Osteocyte (in vitro differentiated cells): ENCODE data around the gene MMP28. TPM values are rescaled to one million over a fixed set of nuclear protein-coding genes. Genes with fewer than 3 reads are reported as not detected.

Experiments
- DNase-seq: peaks from one replicate; pipeline ENCODE4 v3.0.0; 2021; ENCODE audit warnings: mixed read lengths; ENCODE audit not compliant: unreplicated experiment; ENCODE audit errors: extremely low spot score
- H3K27ac Mint-ChIP-seq: one replicate; pipeline ENCODE4 v1.8.0; 2021; ENCODE audit warnings: mild to moderate bottlenecking, mixed read lengths; ENCODE audit not compliant: unreplicated experiment
- H3K27me3 Mint-ChIP-seq: one replicate; pipeline ENCODE4 v1.8.0; 2021; ENCODE audit warnings: mixed read lengths; ENCODE audit not compliant: unreplicated experiment
- H3K36me3 Mint-ChIP-seq: one replicate; pipeline ENCODE4 v1.8.0; 2021; ENCODE audit warnings: mixed read lengths; ENCODE audit not compliant: unreplicated experiment
- H3K4me1 Mint-ChIP-seq: one replicate; pipeline ENCODE4 v1.8.0; 2021; ENCODE audit warnings: mixed read lengths; ENCODE audit not compliant: unreplicated experiment
- H3K4me3 Mint-ChIP-seq: one replicate; pipeline ENCODE4 v1.8.0; 2021; ENCODE audit warnings: mild to moderate bottlenecking, moderate library complexity, mixed read lengths; ENCODE audit not compliant: unreplicated experiment
- H3K9me3 Mint-ChIP-seq: one replicate; pipeline ENCODE4 v1.8.0; 2021; ENCODE audit warnings: mixed read lengths; ENCODE audit not compliant: unreplicated experiment
- CTCF ChIP-seq: fragments of 200-600 bp; sonication (generic); IDR thresholded peaks from 2 replicates; pipeline ENCODE4 v1.5.0; 2021; ENCODE audit warnings: antibody characterized with exemption, mild to moderate bottlenecking, moderate library complexity
- total RNA-seq: library from RNA; stranded (reverse); gene quantifications from 2 replicates; pipeline ENCODE4 v1.2.1, GENCODE V29; 2021

Gene MMP28
- total RNA-seq, 1 donor from 2014 or later = 0.75 TPM

- Mint-ChIP-seq H3K27me3 (no peaks in the 10 kb centered on the region), H3K27ac (no peak overlapping the region), H3K36me3 (peaks cover 25% of the 10 kb centered on the region), H3K4me3 (no peak overlapping the region), H3K4me1 (peaks cover 34% of the 10 kb centered on the region), H3K9me3 (no peaks in the 10 kb centered on the region)
- no peak for DNase-seq
- TF ChIP-seq CTCF = no peak
These were observed 21.3 kb upstream of the MMP28 start for GRCh38 chr17:35816723-35817122.

GRCh38 chr17:35812456-35812855, 17.0 kb upstream of the MMP28 start:
- Mint-ChIP-seq H3K9me3 (no peaks in the 10 kb centered on the region), H3K27ac (no peak overlapping the region), H3K4me1 (peaks cover 63% of the 10 kb centered on the region), H3K4me3 (no peak overlapping the region), H3K36me3 (peaks cover 6% of the 10 kb centered on the region), H3K27me3 (no peaks in the 10 kb centered on the region)
- DNase-seq = no peak
- TF ChIP-seq CTCF = no peak

GRCh38 chr17:35811759-35812158, 16.3 kb upstream of the MMP28 start:
- Mint-ChIP-seq H3K27ac (no peak overlapping the region), H3K4me3 (no peak overlapping the region), H3K4me1 (peaks cover 70% of the 10 kb centered on the region), H3K27me3 (no peaks in the 10 kb centered on the region), H3K9me3 (no peaks in the 10 kb centered on the region), H3K36me3 (peaks cover 4% of the 10 kb centered on the region)
- no peak for TF ChIP-seq CTCF
- DNase-seq = no peak

- TF ChIP-seq CTCF = no peak
- no peaks in the 10 kb centered on the region for H3K27me3 Mint-ChIP-seq
- peak overlapping the region; percentile 86 for H3K4me3 Mint-ChIP-seq
- DNase-seq = no peak
- peaks cover 66% of the 10 kb centered on the region for H3K4me1 Mint-ChIP-seq
- H3K27ac Mint-ChIP-seq = peak overlapping the region; percentile 99
- H3K36me3 Mint-ChIP-seq = peaks cover 2% of the 10 kb centered on the region
- no peaks in the 10 kb centered on the region for H3K9me3 Mint-ChIP-seq
These were observed 14.5 kb upstream of the MMP28 start for GRCh38 chr17:35809855-35810461.

- Mint-ChIP-seq H3K27ac (peak within 1 kb of the TSS; percentile 99), H3K9me3 (no peaks in the 10 kb centered on the region), H3K27me3 (no peaks in the 10 kb centered on the region), H3K4me1 (peaks cover 62% of the 10 kb centered on the region), H3K4me3 (peak within 1 kb of the TSS; percentile 86), H3K36me3 (peaks cover 2% of the 10 kb centered on the region)
- DNase-seq = peak; percentile 99
- peak; percentile 72 for TF ChIP-seq CTCF
These were observed 13.8 kb upstream of the MMP28 start, which contains the start of gene TAF15 for GRCh38 chr17:35808962-35809854. Gene TAF15 (plus strand): TSS chr17:35809484. CDS start chr17:35809570, 86 bp downstream.
